Kidney (tissue), 14 donors: ENCODE data around the gene LAMA1. TPM values are rescaled to one million over a fixed set of nuclear protein-coding genes. Genes with fewer than 3 reads are reported as not detected.
A peak's percentile ranks its signal among the peaks of the same experiment; 100 is the strongest.

Source experiments
- DNase-seq, 5 donors: peaks; one replicate each; pipeline ENCODE4 v3.0.0-alpha.2; 2013 to 2020
- FAIRE-seq: peaks from 2 replicates; lab custom pipeline; 2012; peaks lifted over from hg19 to GRCh38; lab: Jason Lieb, UNC
- H3K27ac ChIP-seq, 2 donors: one replicate each; pipeline ENCODE4 v1.7.0; 2013; ENCODE audit warnings: low read depth in 2 of 2, low read length in 2 of 2, inconsistent platforms in 1 of 2
- H3K27me3 ChIP-seq: one replicate; pipeline ENCODE4 v1.7.1; 2013; ENCODE audit warnings: low read length, inconsistent platforms; ENCODE audit not compliant: control insufficient read depth, insufficient read depth
- H3K36me3 ChIP-seq, 3 donors: one replicate each; pipeline versions ENCODE4 v1.7.0 to v1.7.1; 2013; ENCODE audit warnings: low read length in 3 of 3, control low read depth in 1 of 3, inconsistent platforms in 1 of 3; ENCODE audit not compliant: insufficient read depth in 3 of 3, control insufficient read depth in 2 of 3
- H3K4me1 ChIP-seq, 3 donors: one replicate each; pipeline versions ENCODE4 v1.7.0 to v1.7.1; 2013; ENCODE audit warnings: low read length in 3 of 3, inconsistent platforms in 1 of 3, low read depth in 1 of 3; ENCODE audit not compliant: control insufficient read depth in 2 of 3, insufficient read depth in 2 of 3
- H3K4me3 ChIP-seq, 3 donors: one replicate each; pipeline versions ENCODE4 v1.7.0 to v1.8.1; 2013; ENCODE audit warnings: low read length in 3 of 3, control low read depth in 1 of 3, inconsistent platforms in 1 of 3
- H3K9ac ChIP-seq, 3 donors: one replicate each; pipeline versions ENCODE4 v1.7.0 to v1.7.1; 2013; ENCODE audit warnings: low read length in 3 of 3, control low read depth in 1 of 3, inconsistent platforms in 1 of 3
- H3K9me3 ChIP-seq, 3 donors: one replicate each; pipeline versions ENCODE4 v1.7.0 to v1.7.1; 2013; ENCODE audit warnings: low read length in 3 of 3, control low read depth in 1 of 3, inconsistent platforms in 1 of 3; ENCODE audit not compliant: control insufficient read depth in 2 of 3, insufficient read depth in 1 of 3
- CTCF ChIP-seq: IDR thresholded peaks from 3 replicates; pipeline ENCODE4 v1.5.1; 2012; ENCODE audit warnings: mild to moderate bottlenecking, moderate library complexity, borderline replicate concordance; ENCODE audit not compliant: insufficient read depth; ENCODE audit errors: extremely low read depth
- intact Hi-C: fragments of 100-400 bp; cut with DNase I; formaldehyde crosslinking; loops from one replicate; pipeline ENCODE4 v1.11.1; 2022
- polyA plus RNA-seq: library from polyadenylated mRNA; stranded (reverse); fragments of 350-450 nt; fragmentation: Illumina TruSeq; extraction: RNeasy Lipid Tissue Mini Kit (QIAGEN cat#74804); gene quantifications from one replicate; pipeline ENCODE4 v1.2.3, GENCODE V29; 2014; ENCODE audit warnings: low read depth, low replicate concordance; ENCODE audit not compliant: insufficient read depth
- total RNA-seq: library from RNA; stranded (reverse); fragmentation: NEBNext Ultra II Directional; extraction: Animal tissue kit (Norgen Biotek cat#: 25700); gene quantifications from one replicate; pipeline ENCODE4 v1.2.1, GENCODE V29; 2021
- donor health status: control.
- donor health status: control.
- donor health status: control.
- donor health status: control.
- donor health status: control.
- donor health status: DM: yes; HTN: yes; CAD: no.
- donor health status: Normal renal cell carcinoma (clear cell type).

LAMA1 gene
- total and polyA plus RNA-seq, 2 donors from 2014 or later = 10.7 to 14.1 TPM

- Histone ChIP-seq H3K27me3 (peaks cover 4% of the 10 kb centered on the region), H3K9ac (peak overlapping the region in 2 of 3 donors; percentile 2 to 32), H3K4me1 (peaks cover 0 to 6% (median 0%) of the 10 kb centered on the region in 3 donors), H3K36me3 (no peaks in the 10 kb centered on the region), H3K9me3 (no peaks in the 10 kb centered on the region), H3K4me3 (peak overlapping the region; percentile 50 to 82 (median 65)), H3K27ac (peak overlapping the region in 1 of 2 donors; percentile 51)
- TF ChIP-seq CTCF = no peak
- intact Hi-C loops = no loop called here
- DNase-seq = peak; percentile 31 to 79 (median 48)
- FAIRE-seq = no peak
Observed at GRCh38 chr18:7116792-7117389, 706 bp downstream of the LAMA1 start.

DNA sequence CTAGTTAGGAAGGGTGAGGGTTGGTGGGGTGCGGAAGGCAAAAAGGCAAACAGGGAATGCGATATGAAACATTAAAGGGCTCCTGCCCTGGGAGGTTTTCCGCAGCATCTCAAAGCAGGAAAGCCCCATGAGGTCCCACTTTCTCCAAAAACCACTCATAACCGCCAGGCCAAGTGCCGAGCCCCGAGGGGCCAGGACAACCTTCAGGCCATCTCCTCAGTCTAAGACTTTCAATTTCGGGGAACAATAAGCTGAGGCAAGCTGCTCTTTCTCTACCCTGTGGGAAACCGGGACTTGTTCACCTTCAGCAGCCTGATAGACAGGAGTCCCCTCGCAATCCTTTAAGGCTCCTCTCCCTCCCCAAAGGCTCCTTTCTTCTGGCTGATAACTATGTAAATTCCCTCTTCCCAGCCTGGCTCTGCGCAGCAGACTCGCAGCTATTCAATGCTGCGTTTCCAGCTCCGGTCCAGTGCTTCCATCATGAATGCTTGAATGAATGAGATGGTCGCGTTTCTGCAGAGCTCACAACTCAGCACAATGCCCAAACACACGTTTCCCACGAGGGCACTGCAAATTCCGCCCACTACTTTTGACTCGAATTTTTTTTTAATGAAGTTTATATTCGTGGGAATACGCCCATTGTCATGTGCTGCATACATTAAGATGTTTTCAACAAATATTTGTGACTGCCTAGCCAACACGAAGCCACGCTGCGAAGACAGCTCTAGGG lies 1.4 kb downstream of the LAMA1 start:
- intact Hi-C loops = no loop called here
- DNase-seq = peak in 4 of 5 donors; percentile 59 to 82 (median 70)
- H3K4me1 ChIP-seq = peaks cover 0 to 6% (median 0%) of the 10 kb centered on the region in 3 donors
- H3K27ac ChIP-seq = no peak overlapping the region
- peaks cover 4% of the 10 kb centered on the region for H3K27me3 ChIP-seq
- FAIRE-seq = no peak
- peak overlapping the region; percentile 50 to 82 (median 65) for H3K4me3 ChIP-seq
- H3K9me3 ChIP-seq = no peaks in the 10 kb centered on the region
- no peaks in the 10 kb centered on the region for H3K36me3 ChIP-seq
- H3K9ac ChIP-seq = peak overlapping the region in 2 of 3 donors; percentile 2 to 32
- TF ChIP-seq CTCF = no peak

DNA sequence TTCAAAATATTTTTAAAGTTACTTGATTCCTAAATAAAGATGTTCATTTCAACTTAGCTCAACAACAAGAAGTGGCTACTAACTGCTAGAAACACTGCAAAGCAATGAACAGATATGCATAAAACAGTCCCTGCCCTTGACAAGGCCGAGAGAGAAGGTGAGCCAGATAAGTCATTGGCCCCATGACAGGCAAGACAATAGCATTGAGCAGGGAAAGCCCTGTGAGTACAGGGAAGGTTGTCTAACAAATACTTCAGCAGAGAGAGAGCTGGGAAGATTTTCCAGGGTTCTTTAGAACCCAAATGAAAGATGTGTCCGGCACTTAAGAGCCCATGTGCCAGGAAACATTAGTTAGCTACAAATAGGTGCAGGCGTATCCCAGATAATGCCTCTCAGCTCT lies 4.7 kb downstream of the LAMA1 start:
- peaks cover 0 to 6% (median 4%) of the 10 kb centered on the region in 3 donors for H3K4me1 ChIP-seq
- no peaks in the 10 kb centered on the region for H3K9me3 ChIP-seq
- H3K4me3 ChIP-seq = no peak overlapping the region
- H3K36me3 ChIP-seq = no peaks in the 10 kb centered on the region
- H3K27ac ChIP-seq = no peak overlapping the region
- no peak for DNase-seq
- H3K9ac ChIP-seq = no peak overlapping the region
- peaks cover 4% of the 10 kb centered on the region for H3K27me3 ChIP-seq
- no peak for FAIRE-seq
- intact Hi-C loops = no loop called here
- no peak for TF ChIP-seq CTCF
